Fibroblast of skin of back (primary cell): ENCODE data around the gene SCAF11. TPM values are rescaled to one million over a fixed set of nuclear protein-coding genes. Genes with fewer than 3 reads are reported as not detected.
"Not testable (repeated sequence)": the region's sequence is repeated elsewhere in the genome, so short reads cannot be mapped to it uniquely, and the experiment has no call there.

Source experiments
- DNase-seq: peaks from one replicate; pipeline ENCODE4 v3.0.0-alpha.2; 2013
- polyA plus RNA-seq, 2 experiments: library from polyadenylated mRNA; unstranded; fragments of 120-200 nt; gene quantifications; one replicate each; pipeline ENCODE4 v1.2.1, GENCODE V29; 2013; ENCODE audit not compliant: insufficient read length in 2 of 2

SCAF11 gene
- polyA plus RNA-seq (2013, experiment 1 of 2; ENCODE audit: insufficient read length), result 57.3 TPM
- polyA plus RNA-seq (2013, experiment 2 of 2; ENCODE audit: insufficient read length), result 61.1 TPM

GRCh38 chr12:45990468-45991283 is at the start of gene SCAF11:
Gene SCAF11 (minus strand): TSS chr12:45990574. CDS start chr12:45964167, 26,407 bp downstream.
- DNase-seq, result peak; percentile 99

GRCh38 chr12:46037066-46037465 is 46.7 kb upstream of the SCAF11 start:
- not testable (repeated sequence) for DNase-seq

GRCh38 chr12:46027172-46027571 is 36.8 kb upstream of the SCAF11 start:
- no peak for DNase-seq

GRCh38 chr12:46024099-46024498 is 33.7 kb upstream of the SCAF11 start:
- no peak for DNase-seq

GRCh38 chr12:46020768-46021167 is 30.4 kb upstream of the SCAF11 start:
- no peak for DNase-seq

- DNase-seq, result not testable (repeated sequence)
These were observed 28.3 kb upstream of the SCAF11 start for GRCh38 chr12:46018712-46019111.

GRCh38 chr12:46017866-46018375 is 27.5 kb upstream of the SCAF11 start:
- not testable (repeated sequence) for DNase-seq

- DNase-seq, result no peak
These were observed 15.4 kb upstream of the SCAF11 start for GRCh38 chr12:46005823-46006222.

- DNase-seq, result peak; percentile 15
These were observed 14.9 kb upstream of the SCAF11 start for GRCh38 chr12:46005151-46005797.

- DNase-seq, result no peak
These were observed 14.3 kb upstream of the SCAF11 start for GRCh38 chr12:46004715-46005114.

GRCh38 chr12:46000076-46000475 is 9.7 kb upstream of the SCAF11 start:
- DNase-seq, result not testable (repeated sequence)

GRCh38 chr12:45994736-45995135 is 4.4 kb upstream of the SCAF11 start:
- no peak for DNase-seq

GRCh38 chr12:45991284-45992249 is 1.2 kb upstream of the SCAF11 start:
- DNase-seq, result peak; percentile 83

- DNase-seq, result peak; percentile 69
These were observed 480 bp downstream of the SCAF11 start for GRCh38 chr12:45989721-45990467.

GRCh38 chr12:45989287-45989686 is 1.1 kb downstream of the SCAF11 start:
- no peak for DNase-seq

- DNase-seq, result peak; percentile 32
These were observed 2.1 kb downstream of the SCAF11 start for GRCh38 chr12:45988264-45988663.

GRCh38 chr12:45987340-45987727 is 3.0 kb downstream of the SCAF11 start:
- DNase-seq, result no peak

GRCh38 chr12:45986641-45987339 is 3.6 kb downstream of the SCAF11 start:
- DNase-seq, result peak; percentile 69

- no peak for DNase-seq
These were observed 9.1 kb downstream of the SCAF11 start for GRCh38 chr12:45981075-45981837.

- DNase-seq, result no peak
These were observed 9.8 kb downstream of the SCAF11 start for GRCh38 chr12:45980540-45980939.
